Glomerular visceral epithelial cell (primary cell): ENCODE results near the gene FLYWCH2.
"Not testable (repeated sequence)": the region's sequence is repeated elsewhere in the genome, so short reads cannot be mapped to it uniquely, and the experiment has no call there.

Experiments
- DNase-seq: peaks from one replicate; pipeline ENCODE4 v3.0.0-alpha.2; 2016; ENCODE audit errors: extremely low spot score

Gene FLYWCH2

GRCh38 chr16:2937170-2937569 lies 54.2 kb downstream of the FLYWCH2 start:
- no peak for DNase-seq

- DNase-seq = no peak
Measured at GRCh38 chr16:2938206-2938605, 55.2 kb downstream of the FLYWCH2 start.

GRCh38 chr16:2939968-2940367 lies 57.0 kb downstream of the FLYWCH2 start:
- no peak for DNase-seq

GRCh38 chr16:2942045-2942444 lies 59.0 kb downstream of the FLYWCH2 start:
- peak; percentile 47 for DNase-seq

- DNase-seq = not testable (repeated sequence)
Measured at GRCh38 chr16:2943716-2944115, 60.7 kb downstream of the FLYWCH2 start.

- DNase-seq = no peak
Measured at GRCh38 chr16:2946649-2947048, 63.6 kb downstream of the FLYWCH2 start.
